ENCODE data around the gene C11orf98. TPM values are rescaled to one million over a fixed set of nuclear protein-coding genes. Genes with fewer than 3 reads are reported as not detected.
"Not testable (repeated sequence)": the region's sequence is repeated elsewhere in the genome, so short reads cannot be mapped to it uniquely, and the experiment has no call there.

The C11orf98 gene
- total RNA-seq, 4 donors from 2014 or later = 12.8 to 29.3 (median 25.7) TPM

DNA sequence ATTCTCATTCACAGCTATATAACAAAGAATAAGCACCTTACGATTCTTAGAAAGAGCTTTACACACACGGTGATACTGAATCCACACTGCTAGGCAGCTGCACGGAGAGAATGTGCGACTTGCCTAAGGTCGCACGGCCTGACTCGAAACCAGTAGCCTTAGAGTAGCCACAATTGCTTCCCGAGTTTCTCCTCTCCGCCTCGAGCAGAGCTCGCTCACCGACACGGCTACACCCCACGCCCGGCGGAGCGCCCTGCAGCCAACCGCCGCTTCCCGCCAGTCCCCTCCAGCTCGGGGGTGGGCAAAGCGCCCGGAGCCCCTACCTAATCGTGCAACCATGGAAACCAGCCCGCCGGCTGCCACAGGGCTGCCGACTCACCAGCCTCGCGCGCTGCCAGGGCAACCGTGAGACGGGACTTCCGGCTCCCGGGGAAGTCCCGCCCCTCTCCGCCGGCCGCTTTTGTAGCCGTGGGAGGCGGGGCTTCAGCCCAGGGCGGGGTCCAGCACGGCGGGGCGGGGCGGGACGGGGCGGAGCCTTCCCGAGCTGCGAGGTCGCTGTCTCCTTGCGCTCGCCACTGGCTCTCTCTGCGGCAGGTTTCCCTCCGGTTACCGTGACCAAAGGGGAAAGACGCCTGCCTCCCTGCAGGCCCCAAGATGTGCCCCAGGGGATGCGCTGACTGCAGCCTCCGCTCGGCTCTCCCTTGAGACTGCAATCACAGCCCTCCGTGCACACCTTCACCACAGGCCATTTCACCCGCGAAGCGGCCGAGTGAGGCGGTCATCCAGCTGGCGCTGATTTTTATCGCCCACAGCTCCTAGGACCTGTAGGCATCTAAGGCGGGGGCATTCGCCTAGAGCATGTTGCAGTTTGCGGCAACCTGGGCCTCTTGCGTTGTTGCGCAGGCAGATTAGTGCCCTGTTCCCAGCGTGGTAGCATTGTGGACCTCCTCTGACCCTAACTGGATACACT is 41.2 kb upstream of the C11orf98 start:
- Histone ChIP-seq H3K4me1 (peaks cover 44% of the 10 kb centered on the region), H3K27ac (peak overlapping the region; percentile 71), H3K36me3 (peaks cover 14% of the 10 kb centered on the region), H3K9me3 (no peaks in the 10 kb centered on the region), H3K4me3 (peak overlapping the region; percentile 63), H3K27me3 (no peaks in the 10 kb centered on the region)
- TF ChIP-seq POLR2AphosphoS5 (IDR thresholded peaks at IDR 0.05) = peak; percentile 22 to 82 (median 39)
- peak in 1 of 2 donors; percentile 12 for TF ChIP-seq POLR2A (IDR thresholded peaks at IDR 0.05)
- TF ChIP-seq EP300 (IDR thresholded peaks at IDR 0.05) = no peak
- TF ChIP-seq, protein P1, sequence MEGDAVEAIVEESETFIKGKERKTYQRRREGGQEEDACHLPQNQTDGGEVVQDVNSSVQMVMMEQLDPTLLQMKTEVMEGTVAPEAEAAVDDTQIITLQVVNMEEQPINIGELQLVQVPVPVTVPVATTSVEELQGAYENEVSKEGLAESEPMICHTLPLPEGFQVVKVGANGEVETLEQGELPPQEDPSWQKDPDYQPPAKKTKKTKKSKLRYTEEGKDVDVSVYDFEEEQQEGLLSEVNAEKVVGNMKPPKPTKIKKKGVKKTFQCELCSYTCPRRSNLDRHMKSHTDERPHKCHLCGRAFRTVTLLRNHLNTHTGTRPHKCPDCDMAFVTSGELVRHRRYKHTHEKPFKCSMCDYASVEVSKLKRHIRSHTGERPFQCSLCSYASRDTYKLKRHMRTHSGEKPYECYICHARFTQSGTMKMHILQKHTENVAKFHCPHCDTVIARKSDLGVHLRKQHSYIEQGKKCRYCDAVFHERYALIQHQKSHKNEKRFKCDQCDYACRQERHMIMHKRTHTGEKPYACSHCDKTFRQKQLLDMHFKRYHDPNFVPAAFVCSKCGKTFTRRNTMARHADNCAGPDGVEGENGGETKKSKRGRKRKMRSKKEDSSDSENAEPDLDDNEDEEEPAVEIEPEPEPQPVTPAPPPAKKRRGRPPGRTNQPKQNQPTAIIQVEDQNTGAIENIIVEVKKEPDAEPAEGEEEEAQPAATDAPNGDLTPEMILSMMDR (IDR thresholded peaks at IDR 0.05) = no peak
- WGBS = 17% methylated on average over 16 of the region's 73 CpGs
- DNase-seq (ENCODE audit: low spot score in 2 of 2) = peak; percentile 97

DNA sequence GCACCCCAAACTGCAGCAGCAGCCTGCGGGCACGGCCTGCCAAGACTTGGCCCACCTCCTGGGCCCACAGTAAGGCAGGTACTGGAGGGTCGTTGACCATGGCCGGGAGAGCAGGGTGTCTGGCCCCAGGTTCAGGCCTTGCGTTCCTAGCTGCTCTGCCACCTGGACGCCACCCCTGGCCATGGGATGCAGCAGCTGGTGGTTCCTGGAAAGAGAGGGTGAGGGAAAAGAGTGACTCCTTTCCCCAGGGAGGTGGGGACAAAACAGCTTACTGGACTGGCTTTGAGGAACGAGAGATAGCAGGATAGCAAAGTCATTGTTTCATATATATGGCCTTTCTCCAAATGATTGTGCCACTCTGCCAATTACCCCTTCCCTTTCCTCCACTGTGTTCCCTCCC is 40.4 kb upstream of the C11orf98 start:
- no peak for DNase-seq (ENCODE audit: low spot score in 2 of 2)
- Histone ChIP-seq H3K4me1 (peaks cover 42% of the 10 kb centered on the region), H3K27me3 (no peaks in the 10 kb centered on the region), H3K36me3 (peaks cover 10% of the 10 kb centered on the region), H3K27ac (peak overlapping the region; percentile 71), H3K4me3 (peak overlapping the region; percentile 63), H3K9me3 (no peaks in the 10 kb centered on the region)
- WGBS = 34% methylated on average over 7 of the region's 7 CpGs
- TF ChIP-seq POLR2AphosphoS5 (IDR thresholded peaks at IDR 0.05) = no peak
- TF ChIP-seq EP300 (IDR thresholded peaks at IDR 0.05) = no peak
- TF ChIP-seq POLR2A (IDR thresholded peaks at IDR 0.05) = no peak
- TF ChIP-seq, protein P1 (IDR thresholded peaks at IDR 0.05) = no peak

DNA sequence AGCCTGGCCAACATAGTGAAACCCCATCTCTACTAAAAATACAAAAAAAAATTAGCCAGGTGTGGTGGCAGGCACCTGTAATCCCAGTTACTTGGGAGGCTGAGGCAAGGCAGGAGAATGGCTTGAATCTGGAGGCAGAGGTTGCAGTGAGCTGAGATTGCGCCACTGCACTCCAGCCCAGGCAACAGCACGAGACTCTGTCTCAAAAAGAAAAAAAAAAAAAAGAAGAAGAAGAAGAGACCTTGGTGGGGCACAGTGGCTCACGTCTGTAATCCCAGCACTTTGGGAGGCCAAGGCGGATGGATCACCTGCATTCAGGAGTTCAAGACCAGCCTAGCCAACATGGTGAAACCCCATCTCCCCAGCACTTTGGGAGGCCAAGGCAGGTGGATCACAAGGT is 38.9 kb upstream of the C11orf98 start:
- 93% methylated on average over 4 of the region's 4 CpGs for WGBS
- not testable (repeated sequence) for H3K9me3 ChIP-seq; H3K36me3 ChIP-seq; DNase-seq (ENCODE audit: low spot score in 2 of 2); H3K27ac ChIP-seq; H3K4me3 ChIP-seq; H3K27me3 ChIP-seq
- H3K4me1 ChIP-seq = peaks cover 32% of the 10 kb centered on the region

DNA sequence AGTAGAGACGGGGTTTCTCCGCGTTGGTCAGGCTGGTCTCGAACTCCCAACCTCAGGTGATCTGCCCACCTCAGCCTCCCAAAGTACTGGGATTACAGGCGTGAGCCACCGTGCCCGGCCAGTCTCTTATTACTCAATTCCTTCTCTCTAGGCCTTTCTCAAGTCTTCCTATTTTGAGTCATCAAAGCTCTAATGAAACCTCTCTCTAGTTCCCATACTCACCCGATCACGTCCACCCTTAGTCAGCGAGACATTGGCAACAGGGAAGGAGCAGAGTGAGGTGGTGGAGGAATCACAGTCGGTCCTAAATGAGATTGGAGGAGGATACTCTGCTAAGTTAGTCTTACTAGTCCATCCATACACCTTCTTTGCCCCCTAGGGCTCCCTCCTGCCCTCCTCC is 37.2 kb upstream of the C11orf98 start:
- WGBS = 89% methylated on average over 11 of the region's 11 CpGs
- no peaks in the 10 kb centered on the region for H3K9me3 ChIP-seq
- peaks cover 19% of the 10 kb centered on the region for H3K4me1 ChIP-seq
- no peak overlapping the region for H3K27ac ChIP-seq
- no peak overlapping the region for H3K4me3 ChIP-seq
- DNase-seq (ENCODE audit: low spot score in 2 of 2) = no peak
- H3K27me3 ChIP-seq = no peaks in the 10 kb centered on the region
- peaks cover 9% of the 10 kb centered on the region for H3K36me3 ChIP-seq
- TF ChIP-seq POLR2A (IDR thresholded peaks at IDR 0.05) (no peak), POLR2AphosphoS5 (IDR thresholded peaks at IDR 0.05) (no peak), EP300 (IDR thresholded peaks at IDR 0.05) (no peak)
- TF ChIP-seq, protein P1 (IDR thresholded peaks at IDR 0.05) = no peak

DNA sequence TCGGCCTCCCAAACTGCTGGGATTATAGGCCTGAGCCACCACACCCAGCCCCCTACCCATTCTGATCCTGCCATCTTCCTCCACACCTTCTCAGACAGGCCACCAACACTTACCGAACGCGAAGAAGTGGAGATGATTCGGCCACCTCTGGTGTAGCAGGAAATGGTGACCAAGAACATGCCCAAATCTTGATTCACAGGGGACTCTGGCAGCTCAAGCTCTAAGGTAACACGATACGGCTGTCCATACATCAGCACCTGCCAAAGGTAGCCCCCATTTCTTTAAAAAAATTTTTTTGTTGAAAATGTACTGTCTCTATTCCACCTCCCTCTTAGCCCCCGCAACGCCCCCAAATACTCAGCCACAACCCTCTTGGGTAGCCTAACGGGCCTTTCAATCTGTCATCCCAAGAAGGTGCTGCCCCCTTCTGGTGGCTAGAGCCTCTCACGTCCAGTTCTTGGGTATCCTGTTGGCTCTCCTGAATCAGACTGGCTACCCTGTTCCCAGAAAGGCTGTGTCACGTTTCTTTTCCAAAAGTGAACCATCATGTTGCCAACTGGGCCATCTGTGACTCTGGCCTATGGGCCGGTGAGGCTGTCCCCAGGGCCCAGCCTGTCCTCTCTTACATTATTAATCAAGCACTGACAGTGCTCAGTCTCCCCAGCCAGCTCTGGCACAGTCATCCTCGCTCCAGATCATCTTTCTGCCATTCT is 29.6 kb upstream of the C11orf98 start:
- Histone ChIP-seq H3K27ac (no peak overlapping the region), H3K36me3 (peaks cover 21% of the 10 kb centered on the region), H3K9me3 (no peaks in the 10 kb centered on the region), H3K4me3 (no peak overlapping the region), H3K27me3 (no peaks in the 10 kb centered on the region), H3K4me1 (peaks cover 16% of the 10 kb centered on the region)
- TF ChIP-seq POLR2AphosphoS5 (IDR thresholded peaks at IDR 0.05) = no peak
- TF ChIP-seq, protein P1 (IDR thresholded peaks at IDR 0.05) = peak; percentile 71 to 73
- DNase-seq (ENCODE audit: low spot score in 2 of 2) = peak in 1 of 2 donors; percentile 87
- WGBS = 41% methylated on average over 14 of the region's 14 CpGs

DNA sequence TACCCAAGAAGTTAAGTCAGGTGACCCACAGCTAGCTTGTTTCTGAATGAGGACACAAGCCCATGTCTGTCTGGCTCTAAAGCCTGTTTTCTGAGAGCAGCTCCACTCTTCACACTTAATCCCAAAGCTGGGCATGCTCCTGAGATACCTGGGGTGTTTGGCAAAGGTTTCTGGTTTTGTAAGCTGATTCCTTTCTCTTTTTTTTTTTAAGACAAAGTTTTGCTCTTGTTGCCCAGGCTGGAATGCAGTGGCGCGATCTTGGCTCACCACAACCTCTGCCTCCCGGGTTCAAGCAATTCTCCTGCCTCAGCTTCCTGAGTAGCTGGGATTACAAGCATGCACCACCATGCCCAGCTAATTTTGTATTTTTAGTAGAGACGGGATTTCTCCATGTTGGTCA is 28.6 kb upstream of the C11orf98 start:
- not testable (repeated sequence) for H3K27ac ChIP-seq; H3K27me3 ChIP-seq; H3K9me3 ChIP-seq; DNase-seq (ENCODE audit: low spot score in 2 of 2); H3K4me3 ChIP-seq
- Histone ChIP-seq H3K36me3 (peaks cover 21% of the 10 kb centered on the region), H3K4me1 (peaks cover 22% of the 10 kb centered on the region)
- 55% methylated on average over 4 of the region's 4 CpGs for WGBS

Measured in suprapubic skin (tissue), 4 donors.